H1 (cell line): ENCODE data around the gene LCNL1.

ENCODE experiments used
- BCL11A ChIP-seq, 2 experiments: IDR thresholded peaks; one replicate each; pipeline ENCODE4 v1.6.1; 2011; ENCODE audit warnings: low read depth in 2 of 2, low read length in 2 of 2, mild to moderate bottlenecking in 2 of 2
- CHD2 ChIP-seq: IDR thresholded peaks from 2 replicates; pipeline ENCODE4 v1.6.1; 2012; ENCODE audit warnings: low read length, improper control_type of control experiment
- EZH2 ChIP-seq: fragments of 200-600 bp; sonication (generic); IDR thresholded peaks from 2 replicates; pipeline ENCODE4 v1.7.1; 2012; ENCODE audit warnings: low read depth, mild to moderate bottlenecking, moderate library complexity, low read length, inconsistent platforms; ENCODE audit not compliant: severe bottlenecking
- FOSL1 ChIP-seq: IDR thresholded peaks from 2 replicates; pipeline ENCODE4 v1.6.1; 2011; ENCODE audit warnings: mild to moderate bottlenecking, low read depth, low read length, moderate library complexity; ENCODE audit not compliant: insufficient read depth
- HDAC2 ChIP-seq, 2 experiments: fragments of 300-600 bp in 1 of 2; sonication (generic) in 1 of 2; IDR thresholded peaks; 2 replicates each; pipeline ENCODE4 v1.6.1; 2011 to 2012; ENCODE audit warnings: low read depth in 2 of 2, low read length in 2 of 2, mild to moderate bottlenecking in 2 of 2, moderate library complexity in 2 of 2, borderline replicate concordance in 1 of 2, inconsistent platforms in 1 of 2
- RAD21 ChIP-seq, 2 experiments: IDR thresholded peaks in 1 of 2; conservative IDR thresholded peaks in 1 of 2; 2 replicates each; pipeline ENCODE4 v1.6.1; 2011; ENCODE audit warnings: low read depth in 2 of 2, low read length in 2 of 2, improper control_type of control experiment in 1 of 2, inconsistent platforms in 1 of 2, mild to moderate bottlenecking in 1 of 2, moderate library complexity in 1 of 2
- RBBP5 ChIP-seq: IDR thresholded peaks from 2 replicates; pipeline ENCODE4 v1.7.1; 2012; ENCODE audit warnings: low read depth, mild to moderate bottlenecking, inconsistent platforms, low read length, moderate library complexity, borderline replicate concordance
- SP1 ChIP-seq: IDR thresholded peaks from 2 replicates; pipeline ENCODE4 v1.6.1; 2011; ENCODE audit warnings: low read depth, low read length
- SP2 ChIP-seq: IDR thresholded peaks from 2 replicates; pipeline ENCODE4 v1.6.1; 2012; ENCODE audit warnings: mild to moderate bottlenecking, low read length, inconsistent platforms
- SUZ12 ChIP-seq: fragments of 200-600 bp; sonication (generic); IDR thresholded peaks from 2 replicates; pipeline ENCODE4 v1.6.1; 2012; ENCODE audit warnings: mild to moderate bottlenecking, inconsistent platforms, low read length, moderate library complexity, mixed read lengths
- TBP ChIP-seq: IDR thresholded peaks from 2 replicates; pipeline ENCODE4 v1.6.1; 2011; ENCODE audit warnings: low read depth, low read length, improper control_type of control experiment
- TF ChIP-seq, protein P1 (sequence below), 3 experiments: IDR thresholded peaks; 1 replicate in 2 of 3; 2 replicates in 1 of 3; pipeline versions ENCODE4 v1.5.1 to v1.6.1; 2011; ENCODE audit warnings: low read length in 3 of 3, mild to moderate bottlenecking in 3 of 3, inconsistent platforms in 2 of 3, low read depth in 1 of 3, moderate library complexity in 1 of 3; ENCODE audit not compliant: insufficient read depth in 1 of 3; ENCODE audit errors: control extremely low read depth in 1 of 3

DNA sequence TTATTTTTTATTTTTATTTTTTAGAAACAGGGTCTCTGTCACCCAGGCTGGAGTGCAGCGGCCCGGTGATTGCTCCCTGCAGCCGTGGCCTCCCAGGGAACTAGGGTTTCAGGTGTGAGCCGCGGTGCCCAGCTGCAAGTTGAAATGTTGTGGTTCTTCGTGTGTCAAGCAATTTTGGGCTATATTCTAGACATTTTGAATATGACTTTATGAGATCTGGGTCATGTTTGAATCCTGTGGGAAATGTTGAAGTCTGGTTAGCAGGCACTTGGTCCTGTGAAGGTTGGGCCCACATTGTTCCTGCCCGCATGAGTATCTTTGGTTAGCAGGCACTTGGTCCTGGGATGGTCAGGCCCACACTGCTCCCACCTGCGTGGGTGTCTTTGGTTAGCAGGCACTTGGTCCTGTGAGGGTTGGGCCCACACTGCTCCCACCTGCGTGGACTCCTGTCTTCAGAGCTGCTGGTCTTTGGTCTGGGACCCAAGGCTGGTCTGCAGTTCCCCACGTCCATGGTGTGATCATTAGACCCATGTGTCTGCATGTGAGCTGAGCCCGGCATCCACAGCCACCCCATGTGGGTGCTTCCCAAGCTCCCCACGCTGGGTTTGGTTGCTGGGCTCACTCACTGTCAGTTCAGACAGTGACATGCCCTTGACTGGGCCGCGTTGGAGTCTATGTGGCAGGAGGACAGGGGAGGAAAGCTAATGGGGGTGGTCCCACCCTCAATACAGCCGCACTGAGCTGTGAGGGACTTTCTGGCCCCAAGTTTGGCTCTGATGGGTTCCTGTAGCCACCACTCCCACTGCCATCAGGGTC lies 45.4 kb upstream of the LCNL1 start:
- TF ChIP-seq SP2 (no peak), TBP (no peak), CHD2 (no peak), RBBP5 (no peak), BCL11A (IDR thresholded peaks at IDR 0.05; ENCODE audit: low read depth in 2 of 2, low read length in 2 of 2) (no peak), EZH2 (no peak), HDAC2 (IDR thresholded peaks at IDR 0.05; ENCODE audit: borderline replicate concordance in 1 of 2, low read depth in 2 of 2, low read length in 2 of 2) (no peak), FOSL1 (no peak), SP1 (no peak), RAD21 (IDR thresholded peaks at IDR 0.05 in 1 of 2, conservative IDR thresholded peaks at IDR 0.05 in 1 of 2; ENCODE audit: low read depth in 2 of 2, low read length in 2 of 2) (no peak), SUZ12 (no peak)
- TF ChIP-seq, protein P1, sequence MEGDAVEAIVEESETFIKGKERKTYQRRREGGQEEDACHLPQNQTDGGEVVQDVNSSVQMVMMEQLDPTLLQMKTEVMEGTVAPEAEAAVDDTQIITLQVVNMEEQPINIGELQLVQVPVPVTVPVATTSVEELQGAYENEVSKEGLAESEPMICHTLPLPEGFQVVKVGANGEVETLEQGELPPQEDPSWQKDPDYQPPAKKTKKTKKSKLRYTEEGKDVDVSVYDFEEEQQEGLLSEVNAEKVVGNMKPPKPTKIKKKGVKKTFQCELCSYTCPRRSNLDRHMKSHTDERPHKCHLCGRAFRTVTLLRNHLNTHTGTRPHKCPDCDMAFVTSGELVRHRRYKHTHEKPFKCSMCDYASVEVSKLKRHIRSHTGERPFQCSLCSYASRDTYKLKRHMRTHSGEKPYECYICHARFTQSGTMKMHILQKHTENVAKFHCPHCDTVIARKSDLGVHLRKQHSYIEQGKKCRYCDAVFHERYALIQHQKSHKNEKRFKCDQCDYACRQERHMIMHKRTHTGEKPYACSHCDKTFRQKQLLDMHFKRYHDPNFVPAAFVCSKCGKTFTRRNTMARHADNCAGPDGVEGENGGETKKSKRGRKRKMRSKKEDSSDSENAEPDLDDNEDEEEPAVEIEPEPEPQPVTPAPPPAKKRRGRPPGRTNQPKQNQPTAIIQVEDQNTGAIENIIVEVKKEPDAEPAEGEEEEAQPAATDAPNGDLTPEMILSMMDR (IDR thresholded peaks at IDR 0.05; ENCODE audit: control extremely low read depth in 1 of 3, insufficient read depth in 1 of 3, low read depth in 1 of 3, low read length in 3 of 3): no peak
